ENCODE measurements around the gene MCM3AP.

- no peak for TF ChIP-seq EZH2 (IDR thresholded peaks at IDR 0.05; ENCODE audit: borderline replicate concordance, low read depth, low read length, severe bottlenecking)
- TF ChIP-seq, protein P1, sequence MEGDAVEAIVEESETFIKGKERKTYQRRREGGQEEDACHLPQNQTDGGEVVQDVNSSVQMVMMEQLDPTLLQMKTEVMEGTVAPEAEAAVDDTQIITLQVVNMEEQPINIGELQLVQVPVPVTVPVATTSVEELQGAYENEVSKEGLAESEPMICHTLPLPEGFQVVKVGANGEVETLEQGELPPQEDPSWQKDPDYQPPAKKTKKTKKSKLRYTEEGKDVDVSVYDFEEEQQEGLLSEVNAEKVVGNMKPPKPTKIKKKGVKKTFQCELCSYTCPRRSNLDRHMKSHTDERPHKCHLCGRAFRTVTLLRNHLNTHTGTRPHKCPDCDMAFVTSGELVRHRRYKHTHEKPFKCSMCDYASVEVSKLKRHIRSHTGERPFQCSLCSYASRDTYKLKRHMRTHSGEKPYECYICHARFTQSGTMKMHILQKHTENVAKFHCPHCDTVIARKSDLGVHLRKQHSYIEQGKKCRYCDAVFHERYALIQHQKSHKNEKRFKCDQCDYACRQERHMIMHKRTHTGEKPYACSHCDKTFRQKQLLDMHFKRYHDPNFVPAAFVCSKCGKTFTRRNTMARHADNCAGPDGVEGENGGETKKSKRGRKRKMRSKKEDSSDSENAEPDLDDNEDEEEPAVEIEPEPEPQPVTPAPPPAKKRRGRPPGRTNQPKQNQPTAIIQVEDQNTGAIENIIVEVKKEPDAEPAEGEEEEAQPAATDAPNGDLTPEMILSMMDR (IDR thresholded peaks at IDR 0.05; ENCODE audit: borderline replicate concordance, extremely low read depth, low read length, poor library complexity, severe bottlenecking) = no peak
Measured at GRCh38 chr21:46245213-46245915, 40.0 kb downstream of the MCM3AP start.
